Measurements from ENCODE around the gene ZNF581.

ZNF581 gene

DNA sequence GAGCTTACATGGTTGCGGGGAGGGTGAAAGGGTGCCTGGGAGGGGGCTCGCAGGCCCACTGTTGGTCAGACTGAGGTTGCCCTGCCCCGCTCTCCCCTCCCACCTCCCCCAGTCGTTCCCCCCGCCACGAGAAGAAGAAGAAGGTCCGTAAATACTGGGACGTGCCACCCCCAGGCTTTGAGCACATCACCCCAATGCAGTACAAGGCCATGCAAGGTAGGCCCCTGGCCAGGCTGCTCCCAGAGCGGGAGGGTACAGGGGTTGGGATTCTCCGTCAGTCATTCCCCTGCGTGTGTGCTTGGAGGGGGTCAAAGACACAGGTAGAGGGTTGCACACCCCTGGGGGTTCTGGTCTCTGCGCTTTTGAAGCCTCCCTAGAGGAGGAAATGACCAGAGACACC lies 17.0 kb downstream of the ZNF581 start:
- Histone ChIP-seq H3K9me3 (ENCODE audit: control insufficient read depth, insufficient read depth, low read depth, low read length) (no peaks in the 10 kb centered on the region), H3K36me3 (ENCODE audit: control insufficient read depth in 2 of 2, insufficient read depth in 1 of 2, low read length in 2 of 2) (peaks cover 54 to 90% of the 10 kb centered on the region in 2 experiments), H3K4me3 (ENCODE audit: low read depth, low read length) (no peak overlapping the region), H3K27ac (ENCODE audit: extremely low read depth, low read depth, low read length) (no peak overlapping the region), H3K4me1 (ENCODE audit: control insufficient read depth, insufficient read depth, low read length) (peaks cover 11% of the 10 kb centered on the region)
- no peak for TF ChIP-seq MYNN (tag by site-specific recombination; IDR thresholded peaks at IDR 0.05; ENCODE audit: borderline replicate concordance)
- no peak for TF ChIP-seq ZNF701 (tag by site-specific recombination; IDR thresholded peaks at IDR 0.05)
- no peak for TF ChIP-seq ZNF26 (tag by site-specific recombination; IDR thresholded peaks at IDR 0.05)
- no peak for TF ChIP-seq SCRT2 (tag by site-specific recombination; IDR thresholded peaks at IDR 0.05)
- TF ChIP-seq, protein P1, sequence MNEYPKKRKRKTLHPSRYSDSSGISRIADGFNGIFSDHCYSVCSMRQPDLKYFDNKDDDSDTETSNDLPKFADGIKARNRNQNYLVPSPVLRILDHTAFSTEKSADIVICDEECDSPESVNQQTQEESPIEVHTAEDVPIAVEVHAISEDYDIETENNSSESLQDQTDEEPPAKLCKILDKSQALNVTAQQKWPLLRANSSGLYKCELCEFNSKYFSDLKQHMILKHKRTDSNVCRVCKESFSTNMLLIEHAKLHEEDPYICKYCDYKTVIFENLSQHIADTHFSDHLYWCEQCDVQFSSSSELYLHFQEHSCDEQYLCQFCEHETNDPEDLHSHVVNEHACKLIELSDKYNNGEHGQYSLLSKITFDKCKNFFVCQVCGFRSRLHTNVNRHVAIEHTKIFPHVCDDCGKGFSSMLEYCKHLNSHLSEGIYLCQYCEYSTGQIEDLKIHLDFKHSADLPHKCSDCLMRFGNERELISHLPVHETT (tag by site-specific recombination; IDR thresholded peaks at IDR 0.05), result no peak
- POLR2A ChIA-PET, result interaction anchor here (0.6 to 1.6 kb wide), 2 partner anchors 11 to 128 kb away, joined by 4 to 6 read pairs; no protein-coding TSS in a partner anchor
- CTCF ChIA-PET, result interaction anchor here (1.7 kb wide), 1 partner anchor 11 kb away, joined by 10 read pairs; no protein-coding TSS in a partner anchor

DNA sequence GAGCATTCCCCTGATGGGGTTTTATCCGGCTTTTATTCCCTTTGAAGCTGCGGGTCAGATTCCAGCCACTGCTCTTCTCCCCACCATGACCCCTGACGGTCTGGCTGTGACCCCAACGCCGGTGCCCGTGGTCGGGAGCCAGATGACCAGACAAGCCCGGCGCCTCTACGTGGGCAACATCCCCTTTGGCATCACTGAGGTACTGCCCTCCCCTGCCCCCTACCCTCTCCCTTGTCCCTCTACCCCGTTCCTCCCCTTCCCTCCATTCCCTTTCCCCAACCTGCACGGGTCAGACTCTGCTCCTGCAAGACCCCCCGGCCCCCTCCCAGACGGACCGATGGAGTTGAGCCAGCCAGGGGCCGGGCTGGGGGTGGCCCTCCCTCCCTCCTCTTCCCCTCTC lies 17.5 kb downstream of the ZNF581 start:
- TF ChIP-seq ZNF292 (tag by site-specific recombination; IDR thresholded peaks at IDR 0.05; ENCODE audit: borderline replicate concordance, low read depth) (no peak), WT1 (tag by site-specific recombination; IDR thresholded peaks at IDR 0.05) (no peak), MZF1 (tag by site-specific recombination; IDR thresholded peaks at IDR 0.05; ENCODE audit: borderline replicate concordance) (no peak), INSM2 (tag by site-specific recombination; IDR thresholded peaks at IDR 0.05) (no peak), ZNF324 (tag by site-specific recombination; IDR thresholded peaks at IDR 0.05) (no peak), GLI4 (tag by site-specific recombination; IDR thresholded peaks at IDR 0.05) (no peak), ZNF670 (tag by site-specific recombination; IDR thresholded peaks at IDR 0.05; ENCODE audit: low read depth) (no peak), ZNF560 (tag by site-specific recombination; IDR thresholded peaks at IDR 0.05; ENCODE audit: borderline replicate concordance) (no peak), BCL11B (tag by site-specific recombination; IDR thresholded peaks at IDR 0.05; ENCODE audit: low read depth) (no peak), SCRT2 (tag by site-specific recombination; IDR thresholded peaks at IDR 0.05) (no peak), ZNF768 (tag by site-specific recombination; IDR thresholded peaks at IDR 0.05) (no peak), HOXA7 (CRISPR knock-in tag; IDR thresholded peaks at IDR 0.05; ENCODE audit: borderline replicate concordance) (no peak)
- TF ChIP-seq, protein P2, sequence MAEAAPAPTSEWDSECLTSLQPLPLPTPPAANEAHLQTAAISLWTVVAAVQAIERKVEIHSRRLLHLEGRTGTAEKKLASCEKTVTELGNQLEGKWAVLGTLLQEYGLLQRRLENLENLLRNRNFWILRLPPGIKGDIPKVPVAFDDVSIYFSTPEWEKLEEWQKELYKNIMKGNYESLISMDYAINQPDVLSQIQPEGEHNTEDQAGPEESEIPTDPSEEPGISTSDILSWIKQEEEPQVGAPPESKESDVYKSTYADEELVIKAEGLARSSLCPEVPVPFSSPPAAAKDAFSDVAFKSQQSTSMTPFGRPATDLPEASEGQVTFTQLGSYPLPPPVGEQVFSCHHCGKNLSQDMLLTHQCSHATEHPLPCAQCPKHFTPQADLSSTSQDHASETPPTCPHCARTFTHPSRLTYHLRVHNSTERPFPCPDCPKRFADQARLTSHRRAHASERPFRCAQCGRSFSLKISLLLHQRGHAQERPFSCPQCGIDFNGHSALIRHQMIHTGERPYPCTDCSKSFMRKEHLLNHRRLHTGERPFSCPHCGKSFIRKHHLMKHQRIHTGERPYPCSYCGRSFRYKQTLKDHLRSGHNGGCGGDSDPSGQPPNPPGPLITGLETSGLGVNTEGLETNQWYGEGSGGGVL (tag by site-specific recombination; IDR thresholded peaks at IDR 0.05), result no peak
- H3K36me3 ChIP-seq (ENCODE audit: control insufficient read depth in 2 of 2, insufficient read depth in 1 of 2, low read length in 2 of 2), result peaks cover 54 to 91% of the 10 kb centered on the region in 2 experiments
- no peak overlapping the region for H3K27ac ChIP-seq (ENCODE audit: extremely low read depth, low read depth, low read length)
- POLR2A ChIA-PET, result no interaction called here
- CTCF ChIA-PET, result interaction anchor here (1.7 kb wide), 1 partner anchor 10 kb away, joined by 10 read pairs; no protein-coding TSS in a partner anchor
- H3K4me1 ChIP-seq (ENCODE audit: control insufficient read depth, insufficient read depth, low read length), result peaks cover 11% of the 10 kb centered on the region
- no peak overlapping the region for H3K4me3 ChIP-seq (ENCODE audit: low read depth, low read length)
- H3K9me3 ChIP-seq (ENCODE audit: control insufficient read depth, insufficient read depth, low read depth, low read length), result no peaks in the 10 kb centered on the region
